Measurements from ENCODE around the gene SPSB1.
A peak's percentile ranks its signal among the peaks of the same experiment; 100 is the strongest.
"Not testable (repeated sequence)": the region's sequence is repeated elsewhere in the genome, so short reads cannot be mapped to it uniquely, and the experiment has no call there.

SPSB1 gene

DNA sequence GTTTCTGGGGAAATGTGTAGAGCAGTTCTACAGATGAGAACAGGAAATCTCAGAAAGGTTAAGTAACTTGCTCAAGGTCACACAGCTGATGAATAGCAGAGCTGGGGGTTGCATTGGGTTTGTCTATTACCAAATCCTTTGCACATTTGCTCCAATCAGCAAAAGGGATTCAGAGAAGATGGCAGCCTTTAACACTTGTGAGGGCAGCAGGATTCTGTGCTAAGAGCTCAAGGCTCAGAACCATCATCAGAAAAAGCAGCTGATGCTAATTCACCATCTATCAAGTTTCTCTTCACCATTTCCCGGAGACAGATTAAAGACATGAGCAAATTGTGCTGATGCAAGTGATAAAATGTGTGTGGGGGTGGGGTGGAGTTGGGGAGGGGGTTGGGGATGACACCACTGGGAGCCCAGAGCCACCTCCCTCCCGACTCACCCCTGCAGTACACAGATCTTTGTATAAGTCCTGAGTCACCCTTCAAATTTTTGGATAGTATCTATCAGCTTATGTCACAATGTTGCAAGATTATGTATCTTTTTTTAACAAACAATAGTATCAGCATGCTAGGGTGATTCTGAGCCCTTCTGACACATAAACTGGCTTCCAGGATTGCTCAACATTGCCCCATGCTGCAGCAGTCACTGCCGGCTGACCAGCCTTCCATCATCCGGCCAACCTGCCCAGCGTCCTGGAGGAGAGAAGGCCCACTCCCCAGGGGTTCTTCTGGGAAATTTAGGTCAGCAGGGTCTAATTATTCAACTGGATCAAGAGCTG lies 2.8 kb upstream of the SPSB1 start:
- in situ Hi-C loops (cut with HindIII; ENCODE audit: low pct_unique_long_range_greater_than_20kb, low sequenced_read_pairs): no loop called here
- DNase-seq (ENCODE audit: low read depth in 1 of 2, low spot score in 1 of 2): no peak
- no peak for TF ChIP-seq JUND (IDR thresholded peaks at IDR 0.05; ENCODE audit: low read depth)

DNA sequence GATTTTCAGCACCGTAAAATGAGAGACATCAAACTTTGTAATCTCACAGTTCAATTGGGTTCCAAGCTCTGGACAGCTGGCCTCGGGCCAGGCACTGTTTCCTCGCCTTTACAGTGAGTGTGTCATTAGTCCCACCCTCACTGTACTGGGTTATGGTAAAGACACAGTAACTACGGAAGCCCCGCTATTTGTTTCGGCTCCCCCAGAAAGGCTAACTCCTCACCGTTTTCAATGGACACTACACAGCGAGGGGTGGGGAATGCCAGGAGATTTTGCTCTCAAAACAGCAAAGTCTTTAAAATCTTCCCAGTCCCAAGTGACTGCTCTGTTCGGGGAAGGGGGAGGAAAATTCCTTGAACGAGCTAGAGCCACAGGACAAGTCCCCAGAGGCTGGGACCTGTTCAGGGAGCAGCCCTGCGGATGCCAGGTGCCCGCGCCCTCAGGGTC lies 757 bp upstream of the SPSB1 start:
- TF ChIP-seq JUND (IDR thresholded peaks at IDR 0.05; ENCODE audit: low read depth): no peak
- no peak for DNase-seq (ENCODE audit: low read depth in 1 of 2, low spot score in 1 of 2)
- in situ Hi-C loops (cut with HindIII; ENCODE audit: low pct_unique_long_range_greater_than_20kb, low sequenced_read_pairs): no loop called here

DNA sequence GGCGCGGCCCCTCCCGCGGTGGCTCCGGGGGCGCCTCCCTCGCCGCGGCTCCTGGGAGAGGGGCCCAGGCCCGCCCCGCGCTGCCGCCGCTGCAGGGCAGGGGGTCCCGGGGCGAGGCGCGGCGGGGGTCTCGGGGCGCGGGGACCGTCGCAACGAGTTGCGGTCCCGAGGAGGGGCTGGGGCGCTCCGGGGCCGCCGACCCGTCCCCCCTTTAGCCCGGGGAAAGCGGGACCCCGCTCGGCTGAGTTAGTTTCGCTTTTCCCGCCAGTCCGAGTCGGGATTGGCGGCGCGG lies 493 bp downstream of the SPSB1 start:
- no peak for TF ChIP-seq JUND (IDR thresholded peaks at IDR 0.05; ENCODE audit: low read depth)
- DNase-seq (ENCODE audit: low read depth in 1 of 2, low spot score in 1 of 2): no peak
- in situ Hi-C loops (cut with HindIII; ENCODE audit: low pct_unique_long_range_greater_than_20kb, low sequenced_read_pairs): no loop called here

DNA sequence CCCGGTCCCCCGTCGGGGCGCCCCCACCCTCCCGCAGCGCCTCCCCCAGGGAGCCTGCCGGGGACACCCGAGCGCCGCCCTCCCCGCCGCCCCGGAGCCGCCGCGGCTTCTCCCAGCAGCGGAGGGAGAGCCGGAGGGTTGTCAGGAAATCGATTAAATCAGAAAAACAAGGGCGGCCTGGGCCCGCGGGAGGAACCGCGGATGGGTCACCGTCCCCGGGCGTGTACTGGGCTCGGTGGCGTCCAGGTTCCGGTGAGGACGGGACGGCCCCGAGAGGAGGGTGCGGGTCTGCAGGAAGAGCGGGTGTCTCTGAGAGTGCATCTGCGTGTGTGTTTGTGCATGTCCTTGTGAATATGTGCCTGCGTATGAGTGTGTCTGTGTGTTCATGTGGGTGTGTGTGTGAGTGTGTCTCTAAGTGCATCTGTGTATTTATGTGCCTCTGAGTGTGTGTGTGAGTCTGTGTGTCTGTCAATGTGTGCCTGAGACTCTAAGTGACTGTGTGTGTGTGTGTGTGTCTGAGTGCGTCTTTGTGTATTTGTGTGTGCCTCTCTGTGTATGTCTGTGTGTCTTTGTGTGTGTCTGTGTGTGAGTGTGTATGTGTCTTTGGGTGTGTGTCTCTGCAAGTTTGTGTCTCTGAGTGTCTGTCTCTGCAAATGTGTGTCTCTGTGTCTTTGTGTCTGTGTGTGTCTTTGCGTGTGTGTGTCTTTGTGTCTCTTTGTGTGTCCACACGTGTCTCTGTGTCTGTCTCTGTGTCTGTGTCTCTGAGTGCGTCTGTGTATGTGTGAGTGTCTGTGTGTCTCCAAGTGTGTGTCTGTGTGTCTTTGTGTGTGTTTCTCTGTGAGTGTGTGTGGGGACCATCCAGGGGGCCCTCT lies 1.1 kb downstream of the SPSB1 start:
- TF ChIP-seq JUND (IDR thresholded peaks at IDR 0.05; ENCODE audit: low read depth): no peak
- in situ Hi-C loops (cut with HindIII; ENCODE audit: low pct_unique_long_range_greater_than_20kb, low sequenced_read_pairs): no loop called here
- peak in 1 of 2 experiments; percentile 19 for DNase-seq (ENCODE audit: low read depth in 1 of 2, low spot score in 1 of 2)

DNA sequence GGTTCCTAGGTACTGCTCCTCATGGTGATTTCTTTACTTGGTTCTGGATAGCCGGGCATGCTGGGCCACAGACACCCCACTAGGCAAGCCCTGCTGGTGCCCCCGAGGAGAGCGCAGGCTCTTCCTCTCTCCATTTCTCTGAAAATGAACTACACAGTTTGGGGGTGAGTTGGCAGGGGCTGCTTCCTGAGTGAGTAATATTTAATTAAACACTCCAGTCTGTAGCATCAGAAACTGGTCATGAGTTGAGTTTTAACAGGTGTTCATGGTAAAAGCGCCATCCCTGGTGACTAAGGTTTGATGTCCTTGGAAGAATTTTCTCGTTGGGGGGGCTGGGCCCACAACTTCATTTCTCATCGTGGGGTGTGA lies 1.7 kb downstream of the SPSB1 start:
- in situ Hi-C loops (cut with HindIII; ENCODE audit: low pct_unique_long_range_greater_than_20kb, low sequenced_read_pairs): no loop called here
- no peak for TF ChIP-seq JUND (IDR thresholded peaks at IDR 0.05; ENCODE audit: low read depth)
- no peak for DNase-seq (ENCODE audit: low read depth in 1 of 2, low spot score in 1 of 2)

DNA sequence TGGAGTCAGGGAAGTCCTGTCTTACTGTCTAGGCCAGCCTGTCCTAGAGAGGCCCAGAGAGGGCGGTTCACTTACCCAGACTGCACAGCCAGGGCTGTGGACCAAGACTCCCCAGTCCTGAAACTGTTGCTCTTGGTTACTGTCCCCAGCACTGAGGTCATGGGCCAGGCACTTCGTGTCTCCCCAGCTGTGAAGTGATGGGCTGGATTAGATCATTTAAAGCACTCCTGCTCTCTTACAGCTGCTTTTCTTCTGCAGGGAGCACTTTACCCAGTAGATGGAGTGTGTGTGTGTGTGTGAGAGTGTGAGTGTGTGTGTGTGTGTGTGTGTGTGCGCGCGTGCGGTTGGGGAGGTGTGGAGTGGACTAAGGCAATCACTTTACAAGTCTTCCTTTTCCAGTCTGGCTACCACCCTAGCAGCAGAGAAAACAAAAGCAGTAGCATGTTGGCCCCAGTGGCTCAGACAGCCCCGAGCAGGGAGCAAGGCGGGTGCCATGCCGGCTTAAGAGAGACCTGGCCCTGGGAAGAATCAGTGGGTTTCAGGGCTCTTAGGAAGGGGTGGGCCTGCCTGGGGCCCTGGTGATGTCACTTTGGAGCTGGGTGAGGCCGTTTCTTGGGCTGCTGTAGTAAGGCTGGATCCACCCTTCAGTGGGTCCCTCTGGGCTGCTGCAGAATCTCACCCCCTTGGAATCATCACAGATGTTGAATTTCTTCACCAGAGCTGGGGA lies 2.4 kb downstream of the SPSB1 start:
- peak in 1 of 2 experiments; percentile 57 for DNase-seq (ENCODE audit: low read depth in 1 of 2, low spot score in 1 of 2)
- TF ChIP-seq JUND (IDR thresholded peaks at IDR 0.05; ENCODE audit: low read depth): no peak
- in situ Hi-C loops (cut with HindIII; ENCODE audit: low pct_unique_long_range_greater_than_20kb, low sequenced_read_pairs): no loop called here

DNA sequence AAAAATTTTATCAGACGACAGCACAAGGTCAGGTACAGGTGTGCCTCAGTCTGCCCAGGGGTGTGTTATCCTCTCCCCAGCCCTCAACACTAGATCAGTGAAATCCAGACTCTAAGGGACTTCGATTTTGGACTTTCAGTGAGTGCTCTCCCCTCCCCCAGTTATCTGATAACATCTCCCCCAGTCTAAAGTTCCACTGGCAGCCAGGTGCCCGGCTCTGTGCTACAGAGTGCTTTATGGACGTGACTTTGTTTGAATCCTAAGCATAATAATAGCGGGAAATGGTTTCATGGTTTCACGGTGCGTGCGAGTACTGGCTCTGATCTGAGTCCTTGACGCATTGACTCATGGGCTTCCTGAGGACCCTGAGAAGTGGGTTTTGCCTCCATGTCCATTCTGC lies 3.2 kb downstream of the SPSB1 start:
- no peak for TF ChIP-seq JUND (IDR thresholded peaks at IDR 0.05; ENCODE audit: low read depth)
- in situ Hi-C loops (cut with HindIII; ENCODE audit: low pct_unique_long_range_greater_than_20kb, low sequenced_read_pairs): no loop called here
- no peak for DNase-seq (ENCODE audit: low read depth in 1 of 2, low spot score in 1 of 2)

DNA sequence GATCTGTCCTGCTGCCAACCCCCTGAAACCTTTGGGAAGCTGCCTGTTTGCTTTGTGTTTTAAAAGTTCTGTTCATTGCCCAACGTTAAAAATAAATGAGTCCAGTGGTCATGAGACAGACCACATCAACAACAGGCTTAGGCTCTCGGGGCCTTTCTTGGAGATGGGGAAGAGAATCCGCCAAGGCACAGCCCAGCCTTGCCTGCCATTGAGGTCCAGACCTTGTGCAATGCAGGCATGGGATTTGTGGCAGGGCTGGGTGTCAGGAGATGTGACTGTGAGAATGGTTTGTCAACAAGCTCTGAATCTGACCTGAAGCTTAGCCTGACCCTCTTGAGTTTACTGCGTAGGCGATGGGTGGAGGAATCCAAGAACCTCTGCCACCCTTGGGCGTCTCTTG lies 4.2 kb downstream of the SPSB1 start:
- no peak for TF ChIP-seq JUND (IDR thresholded peaks at IDR 0.05; ENCODE audit: low read depth)
- no peak for DNase-seq (ENCODE audit: low read depth in 1 of 2, low spot score in 1 of 2)
- in situ Hi-C loops (cut with HindIII; ENCODE audit: low pct_unique_long_range_greater_than_20kb, low sequenced_read_pairs): no loop called here

DNA sequence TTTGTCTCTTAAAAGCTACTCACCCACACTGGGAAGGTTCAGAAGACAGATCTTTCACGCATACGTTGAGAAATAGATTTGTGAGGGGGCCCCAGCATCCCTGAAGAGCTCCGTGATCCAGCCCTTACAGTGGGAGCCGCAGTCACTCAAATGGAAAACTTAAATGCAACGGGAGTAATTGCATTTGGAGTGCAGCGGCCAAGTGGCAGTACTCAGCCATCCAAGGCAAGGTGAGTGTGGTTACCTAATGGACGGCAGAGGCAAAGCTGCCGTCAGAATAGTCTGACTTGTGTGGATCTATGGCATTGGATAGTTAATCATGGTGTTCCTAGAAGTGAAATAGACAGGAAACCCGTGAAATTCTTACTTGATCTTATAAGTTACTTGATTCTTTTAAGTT lies 5.1 kb downstream of the SPSB1 start:
- no peak for TF ChIP-seq JUND (IDR thresholded peaks at IDR 0.05; ENCODE audit: low read depth)
- in situ Hi-C loops (cut with HindIII; ENCODE audit: low pct_unique_long_range_greater_than_20kb, low sequenced_read_pairs): no loop called here
- no peak for DNase-seq (ENCODE audit: low read depth in 1 of 2, low spot score in 1 of 2)

DNA sequence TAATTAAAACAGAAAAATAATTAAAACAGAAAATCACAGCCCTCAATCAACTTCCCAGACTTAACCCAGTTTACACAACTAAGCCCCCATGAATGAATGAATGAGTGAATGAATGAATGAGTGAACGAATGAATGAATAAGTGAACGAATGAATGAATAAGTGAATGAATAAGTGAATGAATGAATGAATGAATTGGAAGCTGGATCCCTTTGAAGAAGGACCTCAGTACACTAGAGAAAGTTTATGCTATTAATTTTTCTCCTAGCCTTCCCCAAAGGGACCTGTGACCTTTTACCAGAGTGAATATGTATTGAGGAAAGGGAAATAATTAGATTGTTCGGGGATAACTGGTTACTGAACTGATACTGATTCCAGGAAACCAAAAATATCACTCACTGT lies 5.6 kb downstream of the SPSB1 start:
- TF ChIP-seq JUND (IDR thresholded peaks at IDR 0.05; ENCODE audit: low read depth): no peak
- in situ Hi-C loops (cut with HindIII; ENCODE audit: low pct_unique_long_range_greater_than_20kb, low sequenced_read_pairs): no loop called here
- DNase-seq (ENCODE audit: low read depth in 1 of 2, low spot score in 1 of 2): no peak

DNA sequence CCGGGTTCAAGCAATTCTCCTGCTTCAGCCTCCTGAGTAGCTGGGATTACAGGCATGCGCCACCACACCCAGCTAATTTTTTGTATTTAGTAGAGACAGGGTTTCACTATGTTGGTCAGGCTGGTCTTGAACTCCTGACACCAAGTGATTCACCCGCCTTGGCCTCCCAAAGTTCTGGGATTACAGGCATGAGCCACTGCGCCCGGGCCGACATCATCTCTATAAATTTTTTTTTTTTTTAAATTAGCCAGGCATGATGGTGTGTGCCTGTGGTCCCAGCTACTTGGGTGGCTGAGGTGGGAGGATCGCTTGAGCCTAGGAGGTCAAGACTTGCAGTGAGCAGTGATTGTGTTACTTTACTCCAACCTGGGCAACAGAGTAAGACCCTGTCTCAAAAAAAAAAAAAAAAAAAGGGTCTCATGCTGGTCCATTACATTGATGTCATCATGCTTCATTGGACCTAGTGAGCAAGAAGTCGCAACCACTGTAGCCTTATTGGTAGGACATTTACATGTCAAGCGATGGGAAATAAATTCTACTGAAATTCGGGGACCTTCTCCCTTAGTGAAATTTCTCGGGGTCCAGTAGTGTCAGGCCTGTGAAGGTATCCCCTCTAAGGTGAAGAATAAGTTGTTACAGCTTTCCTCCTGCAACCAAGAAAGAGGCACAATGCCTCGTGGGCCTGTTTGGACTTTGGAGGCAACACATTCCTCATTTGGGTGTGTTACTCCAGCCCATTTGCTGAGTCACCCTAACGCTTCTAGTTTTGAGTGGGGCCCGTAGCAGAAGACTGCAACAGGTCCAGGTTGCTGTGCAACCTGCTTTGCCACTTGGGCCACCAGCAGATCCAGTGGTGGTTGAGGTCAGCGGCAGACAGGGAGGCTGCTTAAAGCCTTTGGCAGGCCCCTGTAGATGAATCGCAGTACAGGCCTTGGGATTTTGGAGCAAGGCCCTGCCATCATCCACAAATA lies 7.2 kb downstream of the SPSB1 start:
- DNase-seq (ENCODE audit: low read depth in 1 of 2, low spot score in 1 of 2): peak in 1 of 2 experiments; percentile 66
- in situ Hi-C loops (cut with HindIII; ENCODE audit: low pct_unique_long_range_greater_than_20kb, low sequenced_read_pairs): not testable (repeated sequence)

DNA sequence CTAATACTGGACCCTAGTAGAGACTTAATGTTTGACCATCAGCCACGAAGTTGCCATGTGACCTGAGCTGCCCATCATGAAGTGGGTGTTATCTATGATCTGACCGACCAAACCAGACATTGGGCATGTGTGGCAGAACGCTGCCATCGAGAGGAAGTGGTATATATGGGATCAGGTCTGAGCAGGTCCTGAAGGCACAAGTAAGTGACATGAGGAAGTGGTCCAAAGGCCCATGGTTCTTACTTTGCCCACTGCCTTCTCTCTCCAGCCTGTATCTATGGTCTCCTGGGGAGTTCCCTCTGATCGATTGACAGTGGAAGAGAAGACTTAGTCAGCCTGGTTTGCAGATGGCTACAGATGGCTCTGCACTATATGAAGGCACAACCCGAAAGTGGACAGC lies 7.9 kb downstream of the SPSB1 start:
- DNase-seq (ENCODE audit: low read depth in 1 of 2, low spot score in 1 of 2): no peak
- TF ChIP-seq JUND (IDR thresholded peaks at IDR 0.05; ENCODE audit: low read depth): no peak
- in situ Hi-C loops (cut with HindIII; ENCODE audit: low pct_unique_long_range_greater_than_20kb, low sequenced_read_pairs): no loop called here

Measured in T47D (cell line).